ENCODE measurements around the gene GMDS.

DNA sequence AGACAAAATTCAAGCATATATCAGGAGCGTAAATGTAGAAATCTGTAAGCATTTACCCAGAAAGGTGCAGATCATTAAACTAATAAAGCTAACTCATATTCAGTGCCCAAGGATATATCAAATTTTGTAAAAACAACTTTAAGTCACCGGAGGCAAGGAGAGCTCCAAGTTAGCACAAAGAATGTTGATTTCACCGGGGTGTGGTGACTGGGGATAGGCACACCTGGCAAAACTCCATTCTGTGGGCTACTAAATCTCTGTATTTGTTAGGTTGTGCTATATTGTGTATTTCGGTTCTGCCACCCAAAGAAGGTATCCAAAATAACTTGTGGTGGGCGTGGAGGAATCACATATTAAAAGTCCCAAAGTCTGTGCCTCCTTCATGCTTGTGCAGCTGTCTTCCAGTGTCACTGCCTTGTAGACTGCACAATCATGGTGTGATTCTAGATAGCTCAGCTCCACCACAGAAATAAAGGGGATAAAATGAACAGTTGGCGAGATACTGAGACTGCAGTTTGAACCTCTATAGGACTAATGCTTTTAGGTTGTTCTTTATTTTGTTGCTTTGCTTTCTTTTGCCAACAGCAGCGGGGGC is 111.6 kb downstream of the GMDS start:
- TF ChIP-seq CTCF (IDR thresholded peaks at IDR 0.05 in 4 of 5, conservative IDR thresholded peaks at IDR 0.05 in 1 of 5) (no peak), POLR2A (IDR thresholded peaks at IDR 0.05) (no peak)

Data from gastrocnemius medialis (tissue), 4 donors.